Measurements from ENCODE around the gene EYA4.

- TF ChIP-seq, protein P1, sequence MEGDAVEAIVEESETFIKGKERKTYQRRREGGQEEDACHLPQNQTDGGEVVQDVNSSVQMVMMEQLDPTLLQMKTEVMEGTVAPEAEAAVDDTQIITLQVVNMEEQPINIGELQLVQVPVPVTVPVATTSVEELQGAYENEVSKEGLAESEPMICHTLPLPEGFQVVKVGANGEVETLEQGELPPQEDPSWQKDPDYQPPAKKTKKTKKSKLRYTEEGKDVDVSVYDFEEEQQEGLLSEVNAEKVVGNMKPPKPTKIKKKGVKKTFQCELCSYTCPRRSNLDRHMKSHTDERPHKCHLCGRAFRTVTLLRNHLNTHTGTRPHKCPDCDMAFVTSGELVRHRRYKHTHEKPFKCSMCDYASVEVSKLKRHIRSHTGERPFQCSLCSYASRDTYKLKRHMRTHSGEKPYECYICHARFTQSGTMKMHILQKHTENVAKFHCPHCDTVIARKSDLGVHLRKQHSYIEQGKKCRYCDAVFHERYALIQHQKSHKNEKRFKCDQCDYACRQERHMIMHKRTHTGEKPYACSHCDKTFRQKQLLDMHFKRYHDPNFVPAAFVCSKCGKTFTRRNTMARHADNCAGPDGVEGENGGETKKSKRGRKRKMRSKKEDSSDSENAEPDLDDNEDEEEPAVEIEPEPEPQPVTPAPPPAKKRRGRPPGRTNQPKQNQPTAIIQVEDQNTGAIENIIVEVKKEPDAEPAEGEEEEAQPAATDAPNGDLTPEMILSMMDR (IDR thresholded peaks at IDR 0.05 in 8 of 11, conservative IDR thresholded peaks at IDR 0.05 in 3 of 11): no peak
- TF ChIP-seq POLR2A (IDR thresholded peaks at IDR 0.05) (no peak), POLR2AphosphoS5 (IDR thresholded peaks at IDR 0.05) (no peak)
These were observed 155.8 kb downstream of the EYA4 start for GRCh38 chr6:133396984-133397348.
